DMS53 treated with DMSO at 0.1 percent for 48 hours (cell line): ENCODE results near the gene USH2A.

Experiments
- DNase-seq: peaks from one replicate; lab custom pipeline; 2025; ENCODE audit not compliant: unreplicated experiment; lab: John Stamatoyannopoulos, UW

The USH2A gene

GRCh38 chr1:215739025-215739424 lies 684.2 kb downstream of the USH2A start:
- no peak for DNase-seq

- no peak for DNase-seq
Observed at GRCh38 chr1:215731699-215732098, 691.5 kb downstream of the USH2A start.

GRCh38 chr1:215730600-215730999 lies 692.6 kb downstream of the USH2A start:
- DNase-seq = no peak

GRCh38 chr1:215728169-215728568 lies 695.1 kb downstream of the USH2A start:
- DNase-seq = no peak

- DNase-seq = no peak
Observed at GRCh38 chr1:215720126-215720525, 703.1 kb downstream of the USH2A start.

- DNase-seq = no peak
Observed at GRCh38 chr1:215719552-215719951, 703.7 kb downstream of the USH2A start.

- no peak for DNase-seq
Observed at GRCh38 chr1:215718575-215719287, 704.5 kb downstream of the USH2A start.

GRCh38 chr1:215717677-215718426 lies 705.4 kb downstream of the USH2A start:
- DNase-seq = no peak

- no peak for DNase-seq
Observed at GRCh38 chr1:215710899-215711225, 712.4 kb downstream of the USH2A start.

GRCh38 chr1:215710036-215710898 lies 713.0 kb downstream of the USH2A start:
- DNase-seq = peak; percentile 84

GRCh38 chr1:215704089-215704860 lies 719.0 kb downstream of the USH2A start:
- no peak for DNase-seq

- DNase-seq = peak; percentile 51
Observed at GRCh38 chr1:215682232-215682631, 741.0 kb downstream of the USH2A start.

- no peak for DNase-seq
Observed at GRCh38 chr1:215681041-215681440, 742.2 kb downstream of the USH2A start.

GRCh38 chr1:215679231-215679630 lies 744.0 kb downstream of the USH2A start:
- no peak for DNase-seq

- DNase-seq = no peak
Observed at GRCh38 chr1:215677112-215677511, 746.1 kb downstream of the USH2A start.

GRCh38 chr1:215673943-215674342 lies 749.3 kb downstream of the USH2A start:
- DNase-seq = no peak

- DNase-seq = no peak
Observed at GRCh38 chr1:215672482-215672881, 750.8 kb downstream of the USH2A start.

- no peak for DNase-seq
Observed at GRCh38 chr1:215669806-215670491, 753.3 kb downstream of the USH2A start.

GRCh38 chr1:215667761-215668160 lies 755.5 kb downstream of the USH2A start:
- DNase-seq = no peak

GRCh38 chr1:215665215-215665614 lies 758.0 kb downstream of the USH2A start:
- no peak for DNase-seq
